Fibroblast of mammary gland (primary cell): ENCODE results near the gene CEP41.

Experiments
- DNase-seq: peaks from one replicate; pipeline ENCODE4 v3.0.0-alpha.2; 2010; ENCODE audit warnings: low read depth
- H3K4me3 ChIP-seq: 2 replicates; pipeline ENCODE4 v1.5.1; 2011; ENCODE audit warnings: low read depth, mild to moderate bottlenecking, low read length, moderate library complexity; ENCODE audit not compliant: control insufficient read depth
- TF ChIP-seq, protein P1 (sequence below): conservative IDR thresholded peaks from 2 replicates; pipeline ENCODE4 v1.5.1; 2011; ENCODE audit warnings: low read depth, low read length, inconsistent platforms; ENCODE audit not compliant: control insufficient read depth, insufficient read depth

CEP41 gene

DNA sequence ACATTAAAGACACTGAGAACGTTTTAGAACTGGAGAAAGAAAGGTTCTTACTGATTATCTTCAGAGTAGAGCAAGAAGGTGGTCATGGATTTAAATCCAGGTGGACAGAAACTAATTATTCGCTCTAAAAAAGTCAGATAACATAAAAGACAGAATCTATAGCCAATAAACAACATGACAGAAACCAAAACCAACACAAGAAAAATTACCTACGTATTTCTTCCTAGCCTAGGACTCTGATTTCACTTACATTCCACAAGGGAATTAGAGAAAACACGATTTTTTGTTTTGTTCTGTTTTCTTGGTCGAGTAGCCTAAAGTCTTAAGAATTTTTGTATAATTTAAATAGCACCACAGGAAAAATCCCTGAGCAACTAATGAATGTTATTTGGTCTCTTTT is 45.4 kb downstream of the CEP41 start:
- TF ChIP-seq, protein P1, sequence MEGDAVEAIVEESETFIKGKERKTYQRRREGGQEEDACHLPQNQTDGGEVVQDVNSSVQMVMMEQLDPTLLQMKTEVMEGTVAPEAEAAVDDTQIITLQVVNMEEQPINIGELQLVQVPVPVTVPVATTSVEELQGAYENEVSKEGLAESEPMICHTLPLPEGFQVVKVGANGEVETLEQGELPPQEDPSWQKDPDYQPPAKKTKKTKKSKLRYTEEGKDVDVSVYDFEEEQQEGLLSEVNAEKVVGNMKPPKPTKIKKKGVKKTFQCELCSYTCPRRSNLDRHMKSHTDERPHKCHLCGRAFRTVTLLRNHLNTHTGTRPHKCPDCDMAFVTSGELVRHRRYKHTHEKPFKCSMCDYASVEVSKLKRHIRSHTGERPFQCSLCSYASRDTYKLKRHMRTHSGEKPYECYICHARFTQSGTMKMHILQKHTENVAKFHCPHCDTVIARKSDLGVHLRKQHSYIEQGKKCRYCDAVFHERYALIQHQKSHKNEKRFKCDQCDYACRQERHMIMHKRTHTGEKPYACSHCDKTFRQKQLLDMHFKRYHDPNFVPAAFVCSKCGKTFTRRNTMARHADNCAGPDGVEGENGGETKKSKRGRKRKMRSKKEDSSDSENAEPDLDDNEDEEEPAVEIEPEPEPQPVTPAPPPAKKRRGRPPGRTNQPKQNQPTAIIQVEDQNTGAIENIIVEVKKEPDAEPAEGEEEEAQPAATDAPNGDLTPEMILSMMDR: no peak
- H3K4me3 ChIP-seq: no peak overlapping the region
- no peak for DNase-seq

- no peak for DNase-seq
- no peak overlapping the region for H3K4me3 ChIP-seq
- TF ChIP-seq, protein P1: no peak
Measured at GRCh38 chr7:130394421-130395195, 46.2 kb downstream of the CEP41 start.

DNA sequence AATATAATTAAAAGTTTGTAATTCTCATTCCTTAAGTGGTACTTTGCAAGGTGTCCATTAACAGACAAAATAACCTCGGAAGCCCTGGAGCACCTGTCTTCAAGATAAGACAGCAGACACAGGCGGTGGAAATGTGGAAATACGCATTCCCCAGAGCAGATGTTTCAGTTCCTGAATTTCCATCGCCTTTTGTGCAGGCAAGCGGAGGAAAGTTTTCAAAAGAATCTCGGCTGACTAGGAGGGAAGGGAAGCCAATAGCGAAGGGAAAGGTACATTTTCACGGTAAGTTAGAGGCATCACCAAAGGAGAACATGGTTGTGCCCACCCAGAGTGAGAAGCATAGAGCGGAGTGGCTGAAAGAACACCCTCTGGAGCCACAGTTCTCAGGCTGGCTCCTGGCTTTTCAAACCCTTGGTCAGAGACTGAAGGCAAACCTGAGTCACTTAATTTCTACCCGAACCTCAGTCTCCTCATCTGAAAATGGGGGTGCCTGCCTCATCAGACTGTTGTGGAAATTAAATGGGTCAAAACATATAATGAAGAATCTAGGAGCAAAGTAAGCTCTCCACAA is 46.9 kb downstream of the CEP41 start:
- DNase-seq: no peak
- TF ChIP-seq, protein P1: no peak
- no peak overlapping the region for H3K4me3 ChIP-seq

DNA sequence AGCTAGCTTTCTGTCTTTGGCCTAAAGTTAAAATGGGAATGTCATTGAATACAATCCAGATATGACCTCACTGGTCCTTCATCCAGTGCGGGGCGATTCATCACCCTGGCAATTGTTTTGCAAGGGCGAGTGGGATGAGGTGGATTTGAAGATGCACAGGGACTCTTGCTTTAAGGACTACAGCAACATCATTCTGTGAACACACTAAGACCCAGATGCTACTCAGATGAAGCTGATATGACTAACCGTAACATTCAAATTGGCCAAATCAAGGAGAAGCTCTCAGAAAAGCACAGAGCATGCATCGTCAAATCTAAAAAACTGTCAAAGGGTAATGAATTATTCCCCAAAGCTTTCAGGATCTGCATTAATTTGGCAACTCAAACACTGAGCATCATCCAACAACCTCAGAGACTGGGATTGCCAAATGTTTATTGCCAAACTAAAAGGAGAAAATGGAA is 47.7 kb downstream of the CEP41 start:
- TF ChIP-seq, protein P1: no peak
- peak; percentile 93 for DNase-seq
- no peak overlapping the region for H3K4me3 ChIP-seq

DNA sequence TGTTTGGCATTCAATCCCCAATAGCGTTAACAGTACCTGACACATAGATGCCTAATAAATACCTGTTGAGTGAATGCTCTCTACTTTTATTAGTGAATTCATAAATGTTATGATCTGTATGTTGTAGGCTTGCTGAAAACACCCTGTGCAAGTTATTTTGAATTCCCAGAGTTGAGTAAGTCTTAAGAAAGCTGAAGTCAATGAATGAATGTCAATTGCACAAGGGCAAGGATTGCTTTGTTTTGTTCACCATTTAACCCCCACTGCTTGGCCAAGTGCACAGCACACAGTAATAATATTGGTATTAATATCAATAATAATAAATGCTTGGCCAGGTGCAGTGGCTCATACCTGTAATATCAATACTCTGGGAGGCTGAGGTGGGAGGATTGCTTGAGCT is 50.3 kb downstream of the CEP41 start:
- no peak for DNase-seq
- H3K4me3 ChIP-seq: no peak overlapping the region

DNA sequence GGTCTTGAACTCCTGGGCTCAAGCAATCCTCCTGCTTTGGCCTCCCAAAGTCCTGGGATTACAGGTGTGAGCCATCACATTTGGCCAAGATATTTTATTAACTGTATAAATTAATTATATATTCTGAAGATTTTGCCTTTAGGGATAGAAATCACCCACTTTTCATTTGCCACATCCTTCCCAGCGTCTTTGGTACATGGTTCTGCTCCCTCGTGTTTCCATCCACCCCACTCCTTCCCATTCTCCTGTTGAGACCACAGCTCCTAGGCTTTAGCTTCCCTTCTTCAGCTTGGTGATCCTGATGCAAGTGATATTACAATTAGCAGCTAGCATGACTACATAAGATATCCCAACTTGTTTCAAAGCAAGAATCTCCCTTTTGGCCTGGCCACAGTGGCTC is 52.1 kb downstream of the CEP41 start:
- H3K4me3 ChIP-seq: no peak overlapping the region
- DNase-seq: no peak
- TF ChIP-seq, protein P1: no peak

More for the DNA sequence above, 50.3 kb downstream of the CEP41 start:
- TF ChIP-seq, protein P1: no peak
